Activated naive CD4-positive, alpha-beta T cell treated with anti-CD3 and anti-CD28 coated beads, Interleukin-2, amount 10 ng/mL, durations not matched to agents 7 days and 5 days (primary cell): ENCODE data around the gene STX18.
"Not testable (repeated sequence)": the region's sequence is repeated elsewhere in the genome, so short reads cannot be mapped to it uniquely, and the experiment has no call there.

ENCODE experiments used
- CTCF ChIA-PET: fragments of 350-600 bp; sonication (Branson Sonifier 250); formaldehyde crosslinking; loops from one replicate; lab custom pipeline; 2021; ENCODE audit warnings: antibody characterized with exemption; lab: Charles Lee
- DNase-seq: peaks from one replicate; pipeline ENCODE4 v3.0.0-alpha.2; 2020
- H3K27ac Mint-ChIP-seq: one replicate; pipeline ENCODE4 v1.8.0; 2021; ENCODE audit warnings: mild to moderate bottlenecking, moderate library complexity, mixed read lengths
- H3K27me3 Mint-ChIP-seq: one replicate; pipeline ENCODE4 v1.8.0; 2021; ENCODE audit warnings: mild to moderate bottlenecking, mixed read lengths
- H3K36me3 Mint-ChIP-seq: one replicate; pipeline ENCODE4 v1.8.0; 2021; ENCODE audit warnings: mixed read lengths
- H3K4me1 Mint-ChIP-seq: one replicate; pipeline ENCODE4 v1.8.0; 2021; ENCODE audit warnings: mixed read lengths
- H3K4me3 Mint-ChIP-seq: one replicate; pipeline ENCODE4 v1.8.0; 2021; ENCODE audit warnings: mild to moderate bottlenecking, moderate library complexity, mixed read lengths
- H3K9me3 Mint-ChIP-seq: one replicate; pipeline ENCODE4 v1.8.0; 2021; ENCODE audit warnings: mixed read lengths

Gene STX18

DNA sequence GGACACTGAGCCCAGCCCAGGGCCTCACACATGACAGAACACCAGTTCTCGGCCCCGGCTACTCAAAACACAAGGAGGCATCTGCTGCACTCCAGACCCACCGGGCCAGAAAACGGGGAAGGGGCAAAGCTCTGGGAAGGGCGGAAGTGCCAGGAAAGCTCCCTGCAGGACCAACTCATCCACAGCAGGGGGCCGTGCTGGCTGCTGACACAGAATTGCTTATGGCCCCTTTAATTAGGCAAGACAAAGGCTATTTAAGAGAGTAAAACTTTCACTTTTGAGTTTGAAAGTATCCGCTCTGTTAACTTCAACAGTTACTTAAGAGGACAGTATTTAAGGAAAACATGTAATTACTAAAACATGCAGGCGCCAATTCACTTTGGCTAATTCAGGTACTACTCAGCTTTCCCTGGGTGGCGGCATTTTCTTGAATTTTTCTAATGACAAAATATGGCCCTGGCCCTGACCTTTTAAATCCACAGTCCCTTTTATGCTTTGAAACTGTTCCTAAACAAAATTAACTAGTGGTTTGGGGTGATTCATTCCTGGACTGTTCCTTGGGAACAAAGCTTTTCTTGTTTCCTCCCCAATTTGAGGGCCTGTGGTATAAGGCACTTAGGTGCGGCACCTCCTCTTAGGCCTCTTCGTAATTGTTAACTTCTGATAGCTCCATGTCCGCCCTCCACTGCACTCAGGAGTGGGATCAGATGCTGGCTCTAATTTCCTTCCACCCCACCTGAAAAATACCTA is 114.6 kb downstream of the STX18 start:
- H3K36me3 Mint-ChIP-seq: no peaks in the 10 kb centered on the region
- CTCF ChIA-PET: interaction anchor here (1.1 to 1.6 kb wide), 2 partner anchors 43 to 176 kb away, joined by 3 to 5 read pairs; no protein-coding TSS in a partner anchor
- no peak overlapping the region for H3K27ac Mint-ChIP-seq
- DNase-seq: no peak
- H3K4me1 Mint-ChIP-seq: peaks cover 3% of the 10 kb centered on the region
- H3K4me3 Mint-ChIP-seq: no peak overlapping the region
- no peaks in the 10 kb centered on the region for H3K9me3 Mint-ChIP-seq
- H3K27me3 Mint-ChIP-seq: no peaks in the 10 kb centered on the region

DNA sequence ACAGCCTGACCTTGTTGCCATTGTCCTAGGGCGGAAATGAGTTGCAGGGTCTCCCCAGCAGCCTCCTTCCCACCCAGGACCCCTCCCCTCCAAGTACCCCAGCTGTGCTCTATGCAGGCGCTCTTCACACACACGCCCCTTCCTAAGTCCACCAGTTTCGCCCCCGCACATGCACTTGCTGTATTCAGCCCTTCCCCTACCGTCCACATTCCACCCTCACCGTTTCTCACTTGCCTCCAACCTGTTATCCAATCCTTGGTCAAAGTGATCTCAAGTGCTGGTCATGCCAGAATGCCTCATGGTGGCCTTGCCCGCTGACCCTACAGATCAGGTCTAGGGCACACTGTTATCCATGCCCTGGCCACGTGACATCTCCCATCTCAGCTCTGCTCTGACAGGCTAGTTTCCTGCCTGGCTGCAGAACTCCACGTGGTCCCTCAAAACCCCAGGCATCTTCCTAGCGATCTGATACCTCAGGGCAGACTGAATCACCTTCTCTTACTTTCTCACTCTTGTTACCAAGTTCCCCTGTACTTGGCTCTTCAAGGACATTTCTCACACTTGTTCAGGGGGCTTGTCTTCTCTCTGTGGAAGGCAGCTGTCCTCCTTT is 115.2 kb downstream of the STX18 start:
- no peak overlapping the region for H3K4me3 Mint-ChIP-seq
- H3K9me3 Mint-ChIP-seq: no peaks in the 10 kb centered on the region
- H3K27ac Mint-ChIP-seq: no peak overlapping the region
- DNase-seq: no peak
- H3K4me1 Mint-ChIP-seq: peaks cover 3% of the 10 kb centered on the region
- H3K27me3 Mint-ChIP-seq: no peaks in the 10 kb centered on the region
- CTCF ChIA-PET: interaction anchor here (1.1 to 1.6 kb wide), 2 partner anchors 42 to 175 kb away, joined by 3 read pairs; no protein-coding TSS in a partner anchor
- H3K36me3 Mint-ChIP-seq: peaks cover under 1% of the 10 kb centered on the region

DNA sequence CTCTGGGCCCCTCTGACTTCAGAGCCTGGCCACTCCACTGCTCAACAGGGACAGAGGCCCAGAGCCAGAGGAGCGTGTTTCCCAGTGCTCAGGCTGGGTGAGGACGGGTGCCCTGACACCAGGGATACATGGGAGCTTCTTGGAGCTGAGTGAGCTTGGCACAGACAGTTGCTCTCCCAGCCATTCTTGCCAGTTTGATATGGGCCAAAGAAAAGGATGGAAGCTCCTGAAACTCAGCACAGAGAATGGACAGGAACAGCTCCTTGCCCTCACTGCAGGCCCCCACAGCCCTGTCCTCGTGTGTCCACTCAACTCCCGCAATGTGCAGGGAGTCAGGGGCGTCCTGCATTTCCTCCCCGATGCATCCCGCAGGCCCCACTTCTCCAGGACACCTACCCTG is 116.2 kb downstream of the STX18 start:
- peaks cover 9% of the 10 kb centered on the region for H3K36me3 Mint-ChIP-seq
- no peak overlapping the region for H3K4me3 Mint-ChIP-seq
- CTCF ChIA-PET: interaction anchor here (1.6 kb wide), 1 partner anchor 41 kb away, joined by 3 read pairs; no protein-coding TSS in a partner anchor
- DNase-seq: no peak
- H3K27ac Mint-ChIP-seq: peak overlapping the region; percentile 67
- peaks cover 3% of the 10 kb centered on the region for H3K4me1 Mint-ChIP-seq
- no peaks in the 10 kb centered on the region for H3K27me3 Mint-ChIP-seq
- no peaks in the 10 kb centered on the region for H3K9me3 Mint-ChIP-seq

DNA sequence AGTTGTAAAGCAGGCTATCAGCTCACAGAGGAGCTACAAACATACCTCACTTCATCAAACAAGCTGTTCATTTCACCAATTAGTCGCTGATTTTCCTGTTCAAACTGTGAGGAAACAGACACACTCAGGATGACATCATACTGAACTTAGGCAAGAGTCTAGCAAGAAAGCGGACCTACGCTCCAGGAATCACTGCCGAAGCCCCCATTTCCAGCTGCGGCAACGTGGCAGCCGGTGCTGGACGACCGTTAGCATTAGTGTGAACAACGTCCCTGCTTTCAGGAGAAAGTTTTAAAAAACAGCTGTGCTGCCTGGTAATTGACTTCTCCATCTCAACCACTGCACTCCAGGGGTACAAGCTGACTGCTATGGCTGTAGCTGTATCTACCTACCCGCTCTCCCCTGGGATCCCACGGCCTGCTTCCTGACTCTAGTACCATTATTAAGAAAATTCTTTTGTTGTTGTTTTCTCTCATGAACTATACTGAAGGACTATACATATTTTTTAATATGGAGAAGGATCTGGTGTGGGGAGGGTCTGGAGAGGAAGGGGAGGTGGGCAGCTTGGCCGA is 116.6 kb downstream of the STX18 start:
- no peak for DNase-seq
- Mint-ChIP-seq H3K9me3 (no peaks in the 10 kb centered on the region), H3K27ac (peak overlapping the region; percentile 67), H3K4me3 (no peak overlapping the region), H3K36me3 (peaks cover 9% of the 10 kb centered on the region), H3K4me1 (no peaks in the 10 kb centered on the region), H3K27me3 (no peaks in the 10 kb centered on the region)
- CTCF ChIA-PET: interaction anchor here (1.6 kb wide), 1 partner anchor 40 kb away, joined by 3 read pairs; no protein-coding TSS in a partner anchor

DNA sequence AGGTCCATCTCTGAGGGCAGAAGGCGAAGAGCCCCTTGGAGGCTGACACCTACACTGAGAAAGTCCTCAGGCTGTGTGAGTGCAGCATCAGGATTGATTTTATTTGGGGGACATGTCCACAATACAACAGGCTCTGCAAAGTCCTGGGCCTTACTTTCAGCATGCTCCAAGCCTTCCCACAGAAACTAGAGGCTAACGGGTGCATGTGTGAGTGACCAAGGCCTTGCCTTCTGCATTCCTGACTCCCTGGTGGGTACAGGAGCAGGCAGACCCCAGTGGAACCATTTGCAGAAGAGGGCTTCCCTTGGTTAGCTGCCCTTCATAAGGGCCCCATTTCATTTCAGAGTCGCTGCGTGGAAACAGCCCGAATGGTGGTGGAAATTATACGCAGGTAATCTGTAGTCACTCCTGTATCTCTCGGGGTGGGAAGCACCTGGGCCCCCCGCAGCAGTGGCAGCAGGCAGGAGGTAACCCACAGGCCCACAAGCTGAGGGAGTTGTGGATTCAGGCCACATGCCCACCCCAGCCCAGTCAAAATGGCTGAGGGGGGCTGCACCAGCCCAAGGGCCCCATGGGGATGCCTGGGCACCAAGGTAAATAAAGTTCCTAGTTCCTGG is 117.2 kb downstream of the STX18 start:
- peaks cover 3% of the 10 kb centered on the region for H3K4me1 Mint-ChIP-seq
- no peaks in the 10 kb centered on the region for H3K27me3 Mint-ChIP-seq
- no peak for DNase-seq
- CTCF ChIA-PET: no interaction called here
- H3K36me3 Mint-ChIP-seq: peaks cover 12% of the 10 kb centered on the region
- H3K9me3 Mint-ChIP-seq: no peaks in the 10 kb centered on the region
- H3K4me3 Mint-ChIP-seq: no peak overlapping the region
- no peak overlapping the region for H3K27ac Mint-ChIP-seq

DNA sequence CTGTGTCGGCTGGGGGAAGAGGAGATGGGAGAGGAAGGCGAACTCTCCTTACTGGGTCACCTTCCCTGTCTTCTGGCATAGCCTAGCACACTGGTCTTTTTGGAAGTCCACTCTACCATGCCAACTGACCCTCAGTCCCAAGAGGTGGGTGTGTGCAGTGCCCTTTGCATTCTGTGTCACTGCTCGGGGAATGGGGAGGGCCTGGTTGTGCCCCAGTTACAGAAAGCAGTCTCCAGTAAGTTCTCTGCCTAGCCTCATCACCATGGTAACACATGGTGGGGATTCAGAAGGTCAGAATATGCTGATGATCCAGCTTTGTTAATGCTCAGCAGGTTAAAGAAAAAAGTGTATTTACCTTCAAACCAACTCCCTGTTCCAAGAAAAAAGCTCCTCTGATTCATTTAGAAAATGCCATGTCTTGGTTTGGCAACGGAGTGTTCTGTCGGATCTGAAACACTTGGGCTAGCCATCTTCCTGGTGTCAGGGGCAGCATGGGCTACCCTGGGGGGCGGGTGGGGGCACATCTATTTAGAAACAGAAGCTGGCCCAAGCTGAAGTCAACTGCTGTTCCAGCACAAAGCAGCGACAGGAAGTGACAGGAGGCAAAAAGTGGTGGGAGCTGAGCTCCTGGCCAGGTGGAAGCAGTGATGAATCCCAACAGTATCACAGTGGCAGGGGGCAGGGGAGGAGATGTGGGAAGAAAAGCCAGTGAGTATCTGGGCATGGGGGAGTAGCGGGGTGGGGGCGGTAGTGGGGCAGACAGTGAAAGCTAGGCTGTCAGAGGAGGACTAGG is 117.9 kb downstream of the STX18 start:
- Mint-ChIP-seq H3K9me3 (no peaks in the 10 kb centered on the region), H3K27me3 (no peaks in the 10 kb centered on the region), H3K4me3 (no peak overlapping the region), H3K27ac (no peak overlapping the region), H3K4me1 (peaks cover 10% of the 10 kb centered on the region), H3K36me3 (peaks cover 18% of the 10 kb centered on the region)
- CTCF ChIA-PET: interaction anchor here (1.3 kb wide), 1 partner anchor 39 kb away, joined by 3 read pairs; no protein-coding TSS in a partner anchor
- DNase-seq: no peak

DNA sequence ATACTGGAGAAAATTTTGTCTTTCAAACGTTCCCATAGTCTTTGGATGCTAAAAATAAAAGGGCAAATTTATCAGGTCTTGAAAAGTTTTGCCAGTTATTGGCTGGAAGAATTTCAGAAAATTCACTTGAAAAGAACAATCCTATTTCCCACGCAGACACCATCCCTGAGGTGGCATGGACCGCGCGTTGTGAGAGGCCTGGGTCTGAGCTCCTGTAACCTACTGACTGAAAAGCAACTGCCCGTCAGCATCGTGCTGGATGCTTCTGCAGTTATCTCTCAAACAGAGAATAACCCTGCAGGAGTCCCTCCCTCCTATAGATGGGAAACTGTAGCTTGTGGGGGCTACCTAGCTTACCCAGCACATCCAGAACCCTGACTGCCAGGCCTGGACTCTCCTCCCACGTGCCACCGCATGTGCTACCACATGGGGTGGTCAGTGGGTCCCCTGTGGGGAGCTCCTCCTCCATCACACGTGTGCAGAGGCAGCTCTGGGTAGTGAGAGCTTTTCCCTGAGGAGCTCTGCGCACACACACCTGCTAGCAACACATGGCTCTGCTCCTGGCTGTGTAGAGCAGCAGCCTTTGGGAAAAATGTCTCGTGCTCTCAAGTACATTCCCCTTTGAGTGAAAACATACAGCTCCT is 118.9 kb downstream of the STX18 start:
- Mint-ChIP-seq H3K4me1 (peaks cover 19% of the 10 kb centered on the region), H3K9me3 (no peaks in the 10 kb centered on the region), H3K4me3 (no peak overlapping the region), H3K27me3 (no peaks in the 10 kb centered on the region), H3K27ac (no peak overlapping the region), H3K36me3 (peaks cover 25% of the 10 kb centered on the region)
- CTCF ChIA-PET: interaction anchor here (1.3 kb wide), 1 partner anchor 38 kb away, joined by 3 read pairs; no protein-coding TSS in a partner anchor
- no peak for DNase-seq

DNA sequence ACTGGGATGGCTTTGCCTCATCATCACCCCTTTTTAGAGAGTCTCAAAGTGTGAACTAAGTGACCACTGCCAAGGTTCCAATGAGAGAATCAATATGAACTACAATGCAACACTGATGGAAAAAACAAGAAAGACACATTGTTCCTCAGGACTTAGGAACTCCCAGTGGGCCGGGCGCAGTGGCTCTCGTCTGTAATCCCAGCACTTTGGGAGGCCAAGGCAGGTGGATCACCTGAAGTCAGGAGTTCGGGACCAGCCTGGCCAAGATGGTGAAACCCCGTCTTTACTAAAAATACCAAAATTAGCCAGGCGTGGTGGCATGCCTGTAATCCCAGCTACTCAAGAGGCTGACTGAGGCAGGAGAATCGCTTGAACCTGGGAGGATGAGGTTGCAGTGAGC is 119.7 kb downstream of the STX18 start:
- not testable (repeated sequence) for H3K4me3 Mint-ChIP-seq, H3K27ac Mint-ChIP-seq, H3K27me3 Mint-ChIP-seq, DNase-seq, H3K9me3 Mint-ChIP-seq
- peaks cover 26% of the 10 kb centered on the region for H3K4me1 Mint-ChIP-seq
- H3K36me3 Mint-ChIP-seq: peaks cover 26% of the 10 kb centered on the region
- CTCF ChIA-PET: interaction anchor here (1.3 kb wide), 1 partner anchor 10 kb away, joined by 3 read pairs; no protein-coding TSS in a partner anchor

DNA sequence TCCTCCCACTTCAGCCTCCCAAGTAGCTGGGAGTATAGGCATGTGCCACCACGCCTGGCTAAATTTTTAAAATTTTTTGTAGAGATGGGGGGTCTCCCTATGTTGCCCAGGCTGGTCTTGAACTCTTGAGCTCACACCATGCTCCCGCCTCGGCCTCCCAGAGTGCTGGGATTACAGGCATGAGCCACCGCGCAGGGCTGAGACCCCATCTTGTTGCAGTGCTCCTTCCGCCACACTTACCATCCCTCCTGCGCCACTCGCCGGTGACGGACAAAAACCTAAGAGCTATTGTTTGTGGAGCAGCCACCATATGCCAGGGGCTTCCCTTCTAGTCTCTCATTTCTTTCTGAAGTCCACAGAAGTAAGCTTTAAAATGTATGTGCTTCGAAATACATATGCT is 120.5 kb downstream of the STX18 start:
- Mint-ChIP-seq H3K27ac (peak overlapping the region; percentile 60), H3K4me1 (peaks cover 26% of the 10 kb centered on the region), H3K27me3 (no peaks in the 10 kb centered on the region), H3K4me3 (no peak overlapping the region), H3K36me3 (peaks cover 29% of the 10 kb centered on the region), H3K9me3 (no peaks in the 10 kb centered on the region)
- DNase-seq: no peak
- CTCF ChIA-PET: interaction anchor here (0.6 to 1.3 kb wide), 2 partner anchors 11 to 41 kb away, joined by 3 to 4 read pairs; no protein-coding TSS in a partner anchor

DNA sequence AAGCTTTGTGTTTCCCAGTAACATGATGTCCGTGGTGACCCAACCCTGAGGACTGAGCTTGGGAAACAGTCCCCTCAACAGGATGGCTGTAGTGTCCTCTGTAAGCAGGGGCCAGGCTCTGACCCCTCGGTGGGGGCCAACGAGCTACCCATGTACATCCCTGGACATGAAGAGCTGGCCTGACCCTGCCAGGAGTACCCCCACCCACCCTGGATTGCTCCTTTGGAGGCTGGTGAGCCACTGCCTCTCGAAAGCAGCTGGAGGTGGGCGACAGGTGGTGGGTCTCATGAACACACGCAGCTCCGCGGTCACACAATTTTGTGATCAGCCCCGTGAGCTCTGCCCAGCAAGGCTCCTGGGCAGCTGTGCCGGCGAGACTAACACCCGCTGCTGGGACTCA is 121.4 kb downstream of the STX18 start:
- H3K27ac Mint-ChIP-seq: no peak overlapping the region
- CTCF ChIA-PET: no interaction called here
- no peaks in the 10 kb centered on the region for H3K9me3 Mint-ChIP-seq
- no peak for DNase-seq
- peaks cover 33% of the 10 kb centered on the region for H3K36me3 Mint-ChIP-seq
- no peaks in the 10 kb centered on the region for H3K27me3 Mint-ChIP-seq
- no peak overlapping the region for H3K4me3 Mint-ChIP-seq
- H3K4me1 Mint-ChIP-seq: peaks cover 26% of the 10 kb centered on the region

DNA sequence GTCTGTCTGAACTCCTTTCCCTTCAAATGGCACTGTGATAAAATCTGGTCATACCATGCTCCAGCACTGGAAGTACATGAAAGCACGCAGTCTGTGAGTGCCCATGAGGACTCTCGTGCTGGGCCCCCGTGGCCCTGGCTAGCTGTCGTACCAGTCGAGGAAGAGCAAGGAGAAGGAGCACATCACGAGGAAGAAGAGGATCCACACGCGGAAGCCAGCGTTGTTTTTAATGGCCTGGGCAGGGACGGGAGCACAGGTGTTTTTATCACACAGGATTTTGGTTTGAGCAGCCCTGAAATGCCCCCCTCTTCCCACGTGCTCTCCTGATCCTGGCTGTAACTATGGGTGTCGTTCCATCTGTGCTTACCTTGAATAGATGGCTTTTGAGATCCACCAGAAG is 122.0 kb downstream of the STX18 start:
- no peak for DNase-seq
- Mint-ChIP-seq H3K36me3 (peaks cover 33% of the 10 kb centered on the region), H3K27me3 (no peaks in the 10 kb centered on the region), H3K4me3 (no peak overlapping the region), H3K4me1 (peaks cover 26% of the 10 kb centered on the region), H3K9me3 (no peaks in the 10 kb centered on the region), H3K27ac (peak overlapping the region; percentile 77)
- CTCF ChIA-PET: interaction anchor here (0.9 kb wide), 1 partner anchor 35 kb away, joined by 3 read pairs; no protein-coding TSS in a partner anchor

DNA sequence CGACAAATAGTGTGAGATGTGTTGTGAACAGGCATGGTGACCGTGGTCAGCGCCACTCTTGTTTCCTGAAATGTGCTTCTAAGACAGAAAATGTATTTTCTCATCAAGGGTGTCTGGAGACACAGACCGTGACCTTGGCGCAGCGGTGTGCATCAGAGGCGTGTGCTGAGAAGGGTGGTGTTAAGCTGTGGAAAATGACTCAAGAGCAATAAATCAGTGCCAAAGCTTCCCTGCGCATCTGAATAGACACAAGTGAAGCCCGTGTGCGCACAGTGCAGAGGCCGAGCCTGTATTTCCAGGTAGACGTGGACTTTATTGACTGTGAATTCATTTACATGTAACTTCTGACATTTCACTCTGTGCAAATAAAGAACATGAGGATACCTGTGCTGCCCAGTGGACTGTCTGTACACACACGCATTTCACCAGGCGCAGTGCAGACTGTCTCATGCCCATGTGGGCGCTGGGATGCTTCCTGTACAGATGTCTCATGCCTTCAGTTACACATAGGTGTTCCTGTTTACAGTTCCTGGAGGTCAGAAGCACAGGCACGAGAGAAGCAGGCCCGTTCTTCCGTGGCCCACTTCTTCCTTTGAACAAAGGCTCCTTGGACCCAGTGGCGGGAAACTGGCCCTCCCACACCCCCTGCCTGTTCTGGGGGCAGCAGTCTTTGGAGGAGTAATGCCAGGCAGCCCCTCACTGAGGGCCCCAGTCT is 123.0 kb downstream of the STX18 start:
- peaks cover 26% of the 10 kb centered on the region for H3K4me1 Mint-ChIP-seq
- no peaks in the 10 kb centered on the region for H3K27me3 Mint-ChIP-seq
- CTCF ChIA-PET: interaction anchor here (0.9 kb wide), 1 partner anchor 34 kb away, joined by 3 read pairs; no protein-coding TSS in a partner anchor
- DNase-seq: peak; percentile 30
- H3K4me3 Mint-ChIP-seq: peak overlapping the region; percentile 7
- peak overlapping the region; percentile 77 for H3K27ac Mint-ChIP-seq
- H3K9me3 Mint-ChIP-seq: no peaks in the 10 kb centered on the region
- peaks cover 33% of the 10 kb centered on the region for H3K36me3 Mint-ChIP-seq
